Activated naive CD4-positive, alpha-beta T cell treated with anti-CD3 and anti-CD28 coated beads for 36 hours (primary cell): ENCODE results near the gene SPEN. TPM values are rescaled to one million over a fixed set of nuclear protein-coding genes. Genes with fewer than 3 reads are reported as not detected.

Experiments used
- CTCF ChIA-PET: fragments of 350-600 bp; sonication (Branson Sonifier 250); formaldehyde crosslinking; loops from one replicate; lab custom pipeline; 2021; ENCODE audit warnings: antibody characterized with exemption; lab: Charles Lee
- DNase-seq: peaks from one replicate; pipeline ENCODE4 v3.0.0-alpha.2; 2020
- H3K27ac Mint-ChIP-seq: one replicate; pipeline ENCODE4 v1.8.0; 2021; ENCODE audit warnings: mild to moderate bottlenecking, mixed read lengths
- H3K27me3 Mint-ChIP-seq: one replicate; pipeline ENCODE4 v1.8.0; 2021; ENCODE audit warnings: low read depth, mixed read lengths
- H3K36me3 Mint-ChIP-seq: one replicate; pipeline ENCODE4 v1.8.0; 2021; ENCODE audit warnings: low read depth, mixed read lengths
- H3K4me1 Mint-ChIP-seq: one replicate; pipeline ENCODE4 v1.8.0; 2021; ENCODE audit warnings: low read depth, mixed read lengths
- H3K4me3 Mint-ChIP-seq: one replicate; pipeline ENCODE4 v1.8.0; 2021; ENCODE audit warnings: mild to moderate bottlenecking, moderate library complexity, mixed read lengths
- H3K9me3 Mint-ChIP-seq: one replicate; pipeline ENCODE4 v1.8.0; 2021; ENCODE audit warnings: mixed read lengths
- intact Hi-C: fragments of 100-400 bp; cut with micrococcal nuclease; formaldehyde crosslinking; loops from one replicate; pipeline ENCODE4 v1.15.1; 2023
- total RNA-seq, 2 experiments: library from RNA; stranded (reverse); gene quantifications; one replicate each; pipeline ENCODE4 v1.2.3, GENCODE V29; 2021

Gene SPEN
- total RNA-seq, 2 experiments from 2014 or later, result 30.7 to 33.7 TPM

DNA sequence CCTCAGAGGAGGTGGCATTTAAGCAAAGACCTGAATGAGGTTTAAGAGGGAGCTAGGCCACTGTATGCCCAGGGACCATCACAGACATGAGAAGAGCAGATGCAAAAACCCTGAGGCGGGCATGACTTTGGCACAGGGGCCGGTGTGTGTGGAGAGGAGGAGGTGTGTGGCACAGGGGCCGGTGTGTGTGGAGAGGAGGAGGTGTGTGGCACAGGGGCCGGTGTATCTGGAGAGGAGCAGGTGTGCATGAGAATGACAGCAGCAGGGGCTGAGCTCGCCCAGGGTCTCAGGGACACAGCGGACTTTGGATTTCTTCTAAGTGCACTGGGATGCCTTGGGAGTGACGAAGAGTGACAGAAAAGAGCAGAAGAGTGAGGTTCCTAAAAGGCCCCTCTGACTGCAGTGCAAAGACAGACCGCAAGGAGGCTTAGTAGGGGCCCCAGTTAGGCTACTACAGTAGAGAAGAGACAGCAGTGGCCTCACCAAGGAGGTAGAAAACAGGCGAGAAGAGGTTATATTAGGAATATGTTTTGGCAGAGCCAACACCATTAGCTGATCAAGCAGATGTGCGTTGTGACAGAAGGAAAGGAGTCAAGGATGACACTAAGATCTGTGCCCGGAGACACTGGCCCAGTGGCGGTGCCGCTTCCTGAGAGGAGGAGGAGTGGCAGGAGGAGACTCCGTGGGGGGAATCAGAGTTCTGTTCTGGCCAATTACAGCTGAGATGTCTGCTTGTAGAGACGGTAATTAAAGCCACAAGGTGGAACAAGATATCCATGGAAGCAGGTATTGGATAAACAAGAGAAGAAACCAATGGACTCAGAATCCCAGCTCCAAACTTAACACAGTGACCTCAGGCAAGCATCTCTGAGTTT lies 110.0 kb downstream of the SPEN start:
- intact Hi-C loops, result no loop called here
- Mint-ChIP-seq H3K9me3 (no peaks in the 10 kb centered on the region), H3K27me3 (no peaks in the 10 kb centered on the region), H3K36me3 (peaks cover 9% of the 10 kb centered on the region), H3K27ac (peak overlapping the region; percentile 76), H3K4me1 (peaks cover 94% of the 10 kb centered on the region), H3K4me3 (no peak overlapping the region)
- no peak for DNase-seq
- CTCF ChIA-PET, result interaction anchor here (0.7 to 1.4 kb wide), 3 partner anchors 8 to 170 kb away, joined by 3 to 5 read pairs (median 4); no protein-coding TSS in a partner anchor

DNA sequence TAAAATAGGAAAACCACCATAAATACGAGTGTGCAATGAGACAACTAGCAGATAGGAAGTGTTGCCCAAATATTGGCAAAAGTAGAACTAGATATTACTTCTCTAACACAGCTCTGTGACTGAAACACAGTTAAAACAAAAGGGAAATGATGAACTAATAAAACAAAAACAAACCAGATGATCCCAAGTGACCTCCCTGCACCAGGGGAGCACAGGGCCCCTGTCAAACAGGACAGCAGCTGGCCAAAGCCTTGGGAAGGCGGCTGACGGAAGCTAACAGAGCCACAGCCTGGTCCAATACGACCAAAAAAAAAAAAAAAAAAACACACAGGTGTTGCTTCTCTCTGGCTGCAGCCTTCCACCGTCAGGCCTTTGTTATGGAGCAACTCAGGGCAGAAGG lies 110.6 kb downstream of the SPEN start:
- intact Hi-C loops, result no loop called here
- Mint-ChIP-seq H3K9me3 (no peaks in the 10 kb centered on the region), H3K4me3 (no peak overlapping the region), H3K27me3 (no peaks in the 10 kb centered on the region), H3K4me1 (peaks cover 94% of the 10 kb centered on the region), H3K27ac (peak overlapping the region; percentile 76), H3K36me3 (peaks cover 6% of the 10 kb centered on the region)
- CTCF ChIA-PET, result interaction anchor here (0.7 to 1.4 kb wide), 2 partner anchors 9 to 143 kb away, joined by 3 to 5 read pairs; no protein-coding TSS in a partner anchor
- no peak for DNase-seq

DNA sequence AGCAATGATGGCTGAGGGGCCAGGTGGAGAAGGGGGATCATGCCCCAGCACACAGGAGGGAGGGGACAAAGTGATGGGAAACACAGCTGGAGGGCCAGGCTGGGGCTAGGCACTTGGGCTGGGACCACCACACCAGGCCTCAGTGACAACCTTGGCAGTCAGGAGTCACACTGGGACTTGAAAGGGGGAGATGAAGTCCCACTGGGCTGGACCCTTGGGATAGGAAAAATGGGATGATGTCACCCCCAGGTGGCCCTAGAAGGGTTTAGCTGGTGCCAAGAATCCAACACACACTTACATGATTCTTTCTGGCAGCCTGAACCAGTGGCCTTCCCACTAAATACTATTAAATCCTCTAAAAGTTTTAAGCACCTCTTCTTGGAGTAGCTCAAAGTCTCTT lies 111.3 kb downstream of the SPEN start:
- Mint-ChIP-seq H3K4me1 (peaks cover 94% of the 10 kb centered on the region), H3K27me3 (no peaks in the 10 kb centered on the region), H3K4me3 (no peak overlapping the region), H3K27ac (peak overlapping the region; percentile 71), H3K36me3 (peaks cover 4% of the 10 kb centered on the region), H3K9me3 (no peaks in the 10 kb centered on the region)
- intact Hi-C loops, result no loop called here
- DNase-seq, result no peak
- CTCF ChIA-PET, result interaction anchor here (1.0 to 1.4 kb wide), 4 partner anchors 8 to 144 kb away, joined by 3 to 5 read pairs (median 4); no protein-coding TSS in a partner anchor

DNA sequence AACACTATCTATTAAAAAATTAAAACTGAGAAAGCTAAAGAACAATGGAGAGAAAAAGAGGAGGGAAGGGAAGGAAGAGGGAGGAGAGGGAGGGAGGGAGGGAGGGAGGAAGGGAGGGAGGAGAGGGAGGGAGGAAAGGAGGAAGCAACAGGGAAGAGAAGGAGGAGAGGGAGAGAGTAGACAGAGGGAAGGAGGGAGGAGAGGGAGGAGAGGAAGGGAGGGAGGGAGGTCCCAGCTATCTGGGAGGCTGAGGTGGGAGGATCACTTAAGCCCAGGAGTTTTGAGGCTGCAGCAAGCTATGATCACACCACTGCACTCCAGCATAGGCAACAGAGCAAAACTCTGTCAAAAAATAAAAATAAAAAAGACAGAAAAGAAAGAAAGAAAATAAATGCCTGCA lies 111.9 kb downstream of the SPEN start:
- intact Hi-C loops, result no loop called here
- Mint-ChIP-seq H3K4me3 (no peak overlapping the region), H3K4me1 (peaks cover 92% of the 10 kb centered on the region), H3K27ac (peak overlapping the region; percentile 71), H3K36me3 (peaks cover 2% of the 10 kb centered on the region), H3K27me3 (no peaks in the 10 kb centered on the region), H3K9me3 (no peaks in the 10 kb centered on the region)
- CTCF ChIA-PET, result interaction anchor here (0.6 to 1.4 kb wide), 5 partner anchors 9 to 158 kb away, joined by 3 to 5 read pairs (median 3); no protein-coding TSS in a partner anchor
- DNase-seq, result no peak

DNA sequence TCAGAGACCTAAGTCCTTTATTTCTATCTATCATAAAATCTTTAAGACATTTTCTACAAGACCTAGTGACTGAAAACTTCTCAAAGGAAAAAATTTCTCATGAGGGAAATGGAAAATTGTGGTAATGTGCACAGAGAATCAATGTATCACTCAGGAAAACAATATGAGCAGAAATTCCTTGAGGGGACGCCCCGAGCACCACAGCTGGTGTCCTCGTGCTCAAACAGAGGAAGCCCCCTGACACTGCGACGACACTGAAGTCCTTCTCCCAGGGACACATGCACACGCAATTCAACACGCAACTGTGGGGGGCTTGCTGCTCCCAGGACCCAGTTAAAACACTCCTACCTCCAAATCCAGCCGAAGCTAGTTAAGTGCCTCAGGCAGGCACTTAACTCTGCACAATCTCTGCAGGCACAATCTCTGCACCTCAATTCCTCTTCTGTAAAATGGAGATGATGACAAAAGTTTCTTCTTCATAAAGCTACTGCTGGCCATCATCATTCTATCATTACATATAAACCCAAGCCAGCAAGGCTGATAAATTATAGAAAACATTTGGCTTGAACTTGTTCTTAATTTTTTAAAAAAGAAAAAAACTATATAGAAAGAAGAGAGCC lies 112.4 kb downstream of the SPEN start:
- no peaks in the 10 kb centered on the region for H3K27me3 Mint-ChIP-seq
- peaks cover 94% of the 10 kb centered on the region for H3K4me1 Mint-ChIP-seq
- no peaks in the 10 kb centered on the region for H3K9me3 Mint-ChIP-seq
- H3K36me3 Mint-ChIP-seq, result peaks cover 2% of the 10 kb centered on the region
- peak; percentile 52 for DNase-seq
- H3K4me3 Mint-ChIP-seq, result no peak overlapping the region
- intact Hi-C loops, result loop anchor here (10.0 kb wide), 2 partner anchors 545 to 945 kb away; no protein-coding TSS in a partner anchor
- peak overlapping the region; percentile 71 for H3K27ac Mint-ChIP-seq
- CTCF ChIA-PET, result interaction anchor here (0.6 to 1.4 kb wide), 5 partner anchors 9 to 158 kb away, joined by 3 to 5 read pairs (median 3); no protein-coding TSS in a partner anchor

DNA sequence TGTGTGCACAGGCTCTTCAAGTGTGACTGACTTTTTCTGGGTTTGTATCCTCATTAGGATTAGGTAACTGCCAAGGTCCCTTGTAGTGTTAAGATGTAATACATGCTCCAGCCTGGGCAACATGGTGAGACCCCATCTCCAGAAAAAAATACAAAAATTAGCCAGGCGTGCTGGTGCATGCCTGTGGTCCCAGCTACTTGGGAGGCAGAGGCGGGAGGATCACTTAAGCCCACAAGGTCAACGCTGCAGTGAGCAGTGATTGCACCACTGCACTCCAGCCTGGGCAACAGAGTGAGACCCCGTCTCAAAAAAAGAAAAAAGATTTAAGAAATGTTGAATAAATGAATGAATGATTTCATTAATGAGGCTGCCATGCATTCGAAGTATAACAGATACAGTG lies 113.3 kb downstream of the SPEN start:
- no peak overlapping the region for H3K4me3 Mint-ChIP-seq
- no peak overlapping the region for H3K27ac Mint-ChIP-seq
- DNase-seq, result no peak
- H3K9me3 Mint-ChIP-seq, result no peaks in the 10 kb centered on the region
- H3K36me3 Mint-ChIP-seq, result peaks cover 2% of the 10 kb centered on the region
- H3K4me1 Mint-ChIP-seq, result peaks cover 94% of the 10 kb centered on the region
- no peaks in the 10 kb centered on the region for H3K27me3 Mint-ChIP-seq
- CTCF ChIA-PET, result no interaction called here
- intact Hi-C loops, result loop anchor here (10.0 kb wide), 2 partner anchors 546 to 944 kb away; no protein-coding TSS in a partner anchor

DNA sequence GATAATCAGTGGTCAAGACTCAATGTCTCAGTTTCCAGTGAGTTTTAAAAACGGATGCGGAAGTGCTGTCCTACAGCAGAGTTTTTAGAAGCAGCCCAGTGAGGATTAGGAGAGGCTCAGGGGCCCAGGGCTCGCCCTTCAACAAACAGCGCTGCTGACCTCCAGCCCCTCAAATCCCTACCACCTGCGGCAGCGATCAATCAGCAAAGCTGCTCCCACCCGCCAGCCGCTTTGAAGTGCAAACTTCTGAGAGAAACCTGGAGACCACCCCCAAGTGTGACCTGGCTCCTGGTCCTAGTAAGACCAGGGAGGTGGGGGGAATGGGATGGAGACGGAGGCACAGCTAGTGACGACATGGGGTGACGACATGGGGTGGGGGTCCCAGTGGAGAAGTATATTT lies 114.0 kb downstream of the SPEN start:
- intact Hi-C loops, result loop anchor here (10.0 kb wide), 2 partner anchors 547 to 943 kb away; no protein-coding TSS in a partner anchor
- H3K4me1 Mint-ChIP-seq, result peaks cover 94% of the 10 kb centered on the region
- no peak overlapping the region for H3K27ac Mint-ChIP-seq
- peaks cover 2% of the 10 kb centered on the region for H3K36me3 Mint-ChIP-seq
- no peak for DNase-seq
- no peaks in the 10 kb centered on the region for H3K27me3 Mint-ChIP-seq
- CTCF ChIA-PET, result no interaction called here
- H3K4me3 Mint-ChIP-seq, result no peak overlapping the region
- H3K9me3 Mint-ChIP-seq, result no peaks in the 10 kb centered on the region

DNA sequence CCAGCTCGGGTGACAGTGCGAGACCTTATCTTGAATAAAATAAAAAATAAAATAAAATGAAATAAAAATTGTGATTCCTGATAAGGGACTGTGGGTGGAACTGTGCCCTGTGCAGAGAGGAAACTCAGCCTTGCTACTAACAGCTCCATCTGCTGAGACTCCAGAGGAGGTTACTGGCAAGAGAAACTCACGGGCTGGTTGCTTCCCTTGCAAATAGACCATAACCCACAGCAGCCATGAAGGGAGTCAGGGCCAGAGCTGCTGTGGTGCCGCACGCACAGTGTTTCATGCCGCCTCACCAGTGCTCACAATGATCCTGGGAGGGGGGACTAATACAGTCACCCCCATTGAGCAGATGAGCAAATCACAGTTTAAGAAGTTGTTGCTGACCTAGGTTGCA lies 114.7 kb downstream of the SPEN start:
- CTCF ChIA-PET, result no interaction called here
- intact Hi-C loops, result loop anchor here (10.0 kb wide), 2 partner anchors 547 to 943 kb away; no protein-coding TSS in a partner anchor
- H3K27me3 Mint-ChIP-seq, result no peaks in the 10 kb centered on the region
- no peaks in the 10 kb centered on the region for H3K9me3 Mint-ChIP-seq
- no peak overlapping the region for H3K4me3 Mint-ChIP-seq
- H3K4me1 Mint-ChIP-seq, result peaks cover 94% of the 10 kb centered on the region
- H3K36me3 Mint-ChIP-seq, result peaks cover 6% of the 10 kb centered on the region
- H3K27ac Mint-ChIP-seq, result peak overlapping the region; percentile 31
- no peak for DNase-seq

DNA sequence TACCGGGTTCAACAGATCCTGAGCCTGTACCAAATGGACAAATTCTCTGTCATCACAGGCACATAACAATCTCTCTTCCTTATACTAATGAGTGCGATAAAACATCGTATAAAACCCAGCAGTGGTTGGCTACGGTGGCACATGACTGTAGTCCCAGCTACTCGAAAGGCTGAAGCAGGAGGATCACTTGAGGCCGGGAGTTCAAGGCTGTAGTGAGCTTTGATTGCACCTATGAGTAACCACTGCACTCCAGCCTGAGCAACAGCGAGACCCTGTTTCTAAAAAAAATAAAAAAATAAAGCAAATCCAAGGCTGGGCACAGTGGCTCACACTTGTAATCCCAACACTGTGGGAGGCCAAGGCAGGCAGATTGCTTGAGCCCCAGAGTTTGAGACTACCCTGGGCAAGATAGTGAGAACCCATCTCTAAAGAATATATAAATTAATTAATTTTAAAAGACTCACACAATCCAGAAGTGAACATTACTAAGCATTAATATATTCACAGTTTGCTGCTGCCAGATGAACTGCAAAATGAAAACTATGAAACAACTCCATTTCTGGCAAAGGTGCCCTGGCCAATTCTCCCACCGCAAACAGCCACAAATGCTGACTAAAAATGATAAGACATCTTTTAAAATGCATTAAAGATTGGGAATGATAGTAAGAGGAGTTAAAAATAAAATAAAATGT lies 115.3 kb downstream of the SPEN start:
- DNase-seq, result no peak
- Mint-ChIP-seq H3K27me3 (no peaks in the 10 kb centered on the region), H3K27ac (peak overlapping the region; percentile 97), H3K4me1 (peaks cover 94% of the 10 kb centered on the region), H3K36me3 (peaks cover 6% of the 10 kb centered on the region), H3K9me3 (no peaks in the 10 kb centered on the region), H3K4me3 (no peak overlapping the region)
- intact Hi-C loops, result loop anchor here (10.0 kb wide), 2 partner anchors 548 to 942 kb away; no protein-coding TSS in a partner anchor
- CTCF ChIA-PET, result no interaction called here

DNA sequence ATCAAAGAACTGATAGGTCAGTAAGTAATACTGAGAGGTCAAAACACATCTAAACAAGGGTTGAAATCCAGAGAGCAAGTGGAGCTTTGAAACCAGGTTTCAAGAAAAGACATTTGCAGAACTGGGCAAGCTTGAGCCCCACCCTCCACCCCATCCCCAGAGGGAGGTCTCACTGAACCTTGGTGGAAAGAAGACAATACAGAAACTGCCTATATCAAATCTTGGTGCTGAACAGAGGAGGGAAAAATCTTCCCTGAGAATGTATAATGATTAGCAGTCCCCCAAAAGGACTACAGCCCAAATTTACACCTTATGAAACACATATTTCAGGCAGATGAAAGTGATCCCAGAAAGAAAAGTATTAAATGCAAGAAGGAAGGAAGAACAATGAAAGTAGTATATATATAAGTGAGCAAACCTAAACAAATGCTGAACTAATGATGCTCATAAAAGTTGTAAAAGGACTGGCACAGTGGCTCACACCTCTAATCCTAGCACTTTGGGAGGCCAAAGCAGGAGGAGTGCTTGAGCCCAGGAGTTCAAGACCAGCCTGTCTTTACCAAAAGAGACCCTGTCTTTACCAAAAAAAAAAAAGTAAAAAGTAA lies 116.0 kb downstream of the SPEN start:
- no peak for DNase-seq
- Mint-ChIP-seq H3K4me1 (peaks cover 94% of the 10 kb centered on the region), H3K36me3 (peaks cover 11% of the 10 kb centered on the region), H3K9me3 (peaks cover 3% of the 10 kb centered on the region), H3K4me3 (peak overlapping the region; percentile 36), H3K27ac (peak overlapping the region; percentile 97), H3K27me3 (no peaks in the 10 kb centered on the region)
- CTCF ChIA-PET, result interaction anchor here (0.7 to 1.2 kb wide), 2 partner anchors 13 to 61 kb away, joined by 4 read pairs; partner anchors contain the start of gene ZBTB17
- intact Hi-C loops, result loop anchor here (10.0 kb wide), 2 partner anchors 549 to 941 kb away; no protein-coding TSS in a partner anchor

DNA sequence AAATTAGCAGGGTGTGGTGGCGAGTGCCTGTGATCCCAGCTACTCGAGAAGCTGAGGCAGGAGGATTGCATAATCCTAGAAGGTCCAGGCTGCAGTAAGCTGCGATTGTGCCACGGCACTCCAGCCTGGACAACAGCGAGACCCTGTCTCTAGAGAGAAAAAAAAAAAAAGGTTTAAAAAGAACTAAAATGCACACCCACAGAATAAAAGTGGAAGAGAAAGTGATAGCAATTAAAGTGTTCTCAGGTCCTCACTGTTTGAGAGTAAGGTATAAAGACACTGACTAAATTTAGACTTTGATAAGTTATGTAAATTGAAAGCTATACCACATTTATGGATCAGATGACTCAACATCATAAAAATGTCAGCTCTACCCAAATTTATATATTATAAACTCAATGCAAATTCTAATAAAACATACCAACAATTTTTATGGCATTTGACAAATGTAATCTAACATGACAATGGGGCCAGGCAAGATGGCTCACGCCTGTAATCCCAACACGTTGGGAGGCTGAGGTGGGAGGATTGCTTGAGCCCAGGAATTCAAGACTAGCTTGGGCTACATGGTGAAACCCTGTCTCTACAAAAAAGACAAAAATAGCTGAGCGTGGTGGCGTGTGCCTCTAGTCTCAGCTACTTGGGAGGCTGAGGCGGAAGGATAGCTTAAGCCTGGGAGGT lies 116.6 kb downstream of the SPEN start:
- intact Hi-C loops, result loop anchor here (1.0 to 10.0 kb wide), 4 partner anchors 117 to 941 kb away; partner anchors contain the start of gene SPEN
- peak overlapping the region; percentile 97 for H3K27ac Mint-ChIP-seq
- peaks cover 17% of the 10 kb centered on the region for H3K36me3 Mint-ChIP-seq
- H3K4me1 Mint-ChIP-seq, result peaks cover 88% of the 10 kb centered on the region
- peak overlapping the region; percentile 51 for H3K4me3 Mint-ChIP-seq
- no peaks in the 10 kb centered on the region for H3K27me3 Mint-ChIP-seq
- CTCF ChIA-PET, result interaction anchor here (0.6 to 1.3 kb wide), 4 partner anchors 12 to 152 kb away, joined by 4 read pairs; partner anchors contain the start of gene ZBTB17
- DNase-seq, result no peak
- H3K9me3 Mint-ChIP-seq, result peaks cover 3% of the 10 kb centered on the region
